GM18511 (cell line): ENCODE results near the gene TSSC4.

Experiments used
- ATAC-seq: cut with Tn5 transposase; IDR thresholded peaks from one replicate; pipeline ENCODE4 v1.9.1; 2021; ENCODE audit warnings: mild to moderate bottlenecking, moderate library complexity; ENCODE audit not compliant: unreplicated experiment

TSSC4 gene

GRCh38 chr11:2368851-2369180 lies 31.7 kb upstream of the TSSC4 start:
- ATAC-seq, result no peak

- no peak for ATAC-seq
Observed at GRCh38 chr11:2369320-2369719, 31.2 kb upstream of the TSSC4 start.

GRCh38 chr11:2369896-2370295 lies 30.7 kb upstream of the TSSC4 start:
- ATAC-seq, result no peak

- no peak for ATAC-seq
Observed at GRCh38 chr11:2374456-2375201, 25.9 kb upstream of the TSSC4 start.

GRCh38 chr11:2375341-2375853 lies 25.2 kb upstream of the TSSC4 start:
- ATAC-seq, result no peak

- ATAC-seq, result no peak
Observed at GRCh38 chr11:2375964-2376551, 24.5 kb upstream of the TSSC4 start.

GRCh38 chr11:2376751-2377451 lies 23.6 kb upstream of the TSSC4 start, which contains the start of gene CD81:
TSS of gene CD81 (plus strand) at chr11:2377310. CDS start at chr11:2377550, 240 bp downstream.
- ATAC-seq, result peak; percentile 45

GRCh38 chr11:2377511-2378443 lies 22.8 kb upstream of the TSSC4 start:
- ATAC-seq, result peak; percentile 10

- ATAC-seq, result no peak
Observed at GRCh38 chr11:2378527-2379210, 21.9 kb upstream of the TSSC4 start.

GRCh38 chr11:2379466-2380174 lies 20.9 kb upstream of the TSSC4 start:
- no peak for ATAC-seq

- no peak for ATAC-seq
Observed at GRCh38 chr11:2380396-2380795, 20.2 kb upstream of the TSSC4 start.

GRCh38 chr11:2380807-2381350 lies 19.7 kb upstream of the TSSC4 start:
- ATAC-seq, result peak; percentile 42

GRCh38 chr11:2381494-2382128 lies 18.9 kb upstream of the TSSC4 start:
- no peak for ATAC-seq

- no peak for ATAC-seq
Observed at GRCh38 chr11:2382129-2382517, 18.4 kb upstream of the TSSC4 start.

GRCh38 chr11:2382936-2383851 lies 17.4 kb upstream of the TSSC4 start:
- no peak for ATAC-seq

GRCh38 chr11:2383852-2384804 lies 16.4 kb upstream of the TSSC4 start:
- no peak for ATAC-seq
